Measurements from ENCODE around the gene IDH3B. TPM values are rescaled to one million over a fixed set of nuclear protein-coding genes. Genes with fewer than 3 reads are reported as not detected.

The IDH3B gene
- total RNA-seq, 1 experiment from 2014 or later, result 132 TPM

GRCh38 chr20:2694519-2694918 is 30.5 kb upstream of the IDH3B start:
- Histone ChIP-seq H3K9me2 (ENCODE audit: insufficient read depth) (no peaks in the 10 kb centered on the region), H3K27me3 (ENCODE audit: insufficient read depth, low read length) (no peaks in the 10 kb centered on the region), H3K9me3 (ENCODE audit: control insufficient read depth in 1 of 2, insufficient read depth in 1 of 2, low read depth in 1 of 2, low read length in 2 of 2) (no peaks in the 10 kb centered on the region), H3K27ac (ENCODE audit: low read depth, low read length) (no peak overlapping the region), H3K79me2 (ENCODE audit: insufficient read depth, low read length) (no peaks in the 10 kb centered on the region), H3K4me3 (replicated peaks in 1 of 2; ENCODE audit: low read depth in 1 of 2, low read length in 2 of 2) (no peak overlapping the region), H3K9ac (ENCODE audit: low read length) (no peak overlapping the region), H4K20me1 (ENCODE audit: insufficient read depth) (no peaks in the 10 kb centered on the region), H2AFZ (ENCODE audit: low read depth, low read length, poor library complexity, severe bottlenecking) (no peak overlapping the region), H3K4me2 (ENCODE audit: low read length) (peak overlapping the region; percentile 77), H3K4me1 (ENCODE audit: control insufficient read depth in 1 of 2, insufficient read depth in 2 of 2, low read length in 2 of 2) (peaks cover 6 to 9% of the 10 kb centered on the region in 2 experiments; a peak in 2 of 4 replicates), H3K36me3 (ENCODE audit: control insufficient read depth in 1 of 2, insufficient read depth in 2 of 2, low read length in 2 of 2) (no peaks in the 10 kb centered on the region)
- ChIA-PET CTCF (no interaction called here), RAD21 (ENCODE audit: low non-redundant PET in 1 of 2, low total read pairs in 2 of 2, uncharacterized antibody in 2 of 2, unreplicated experiment in 2 of 2) (no interaction called here), POLR2A (interaction anchor here (1.4 kb wide), 1 partner anchor 224 kb away, joined by 3 read pairs; the partner anchor contains the start of gene SNRPB)
- intact Hi-C loops (cut with micrococcal nuclease), result no loop called here
- DNase-seq (ENCODE audit: low read depth, low spot score) (no peak), ATAC-seq (no peak)
- TF ChIP-seq REST (IDR thresholded peaks at IDR 0.05; ENCODE audit: low read depth) (no peak), SRF (IDR thresholded peaks at IDR 0.05; ENCODE audit: low read depth) (no peak), EGR1 (IDR thresholded peaks at IDR 0.05; ENCODE audit: low read depth) (no peak), CBX3 (IDR thresholded peaks at IDR 0.05; ENCODE audit: low read depth) (no peak), POLR2AphosphoS5 (IDR thresholded peaks at IDR 0.05; ENCODE audit: low read depth, low read length) (no peak), FOSL1 (IDR thresholded peaks at IDR 0.05; ENCODE audit: low read depth) (no peak), RAD21 (IDR thresholded peaks at IDR 0.05; ENCODE audit: low read depth) (no peak), YY1 (IDR thresholded peaks at IDR 0.05; ENCODE audit: extremely low read depth, insufficient replicate concordance, low read depth, low read length) (no peak), CEBPB (IDR thresholded peaks at IDR 0.05; ENCODE audit: low read depth) (no peak), EZH2 (IDR thresholded peaks at IDR 0.05) (no peak), ATF3 (IDR thresholded peaks at IDR 0.05) (no peak), MAX (IDR thresholded peaks at IDR 0.05) (no peak), ZNF274 (IDR thresholded peaks at IDR 0.05; ENCODE audit: low read depth, low read length) (no peak), SIN3A (IDR thresholded peaks at IDR 0.05; ENCODE audit: low read depth) (no peak), ELF1 (IDR thresholded peaks at IDR 0.05; ENCODE audit: borderline replicate concordance, low read depth) (no peak), JUND (IDR thresholded peaks at IDR 0.05) (no peak), EZH2phosphoT487 (IDR thresholded peaks at IDR 0.05; ENCODE audit: borderline replicate concordance) (no peak)
- TF ChIP-seq, protein P1, sequence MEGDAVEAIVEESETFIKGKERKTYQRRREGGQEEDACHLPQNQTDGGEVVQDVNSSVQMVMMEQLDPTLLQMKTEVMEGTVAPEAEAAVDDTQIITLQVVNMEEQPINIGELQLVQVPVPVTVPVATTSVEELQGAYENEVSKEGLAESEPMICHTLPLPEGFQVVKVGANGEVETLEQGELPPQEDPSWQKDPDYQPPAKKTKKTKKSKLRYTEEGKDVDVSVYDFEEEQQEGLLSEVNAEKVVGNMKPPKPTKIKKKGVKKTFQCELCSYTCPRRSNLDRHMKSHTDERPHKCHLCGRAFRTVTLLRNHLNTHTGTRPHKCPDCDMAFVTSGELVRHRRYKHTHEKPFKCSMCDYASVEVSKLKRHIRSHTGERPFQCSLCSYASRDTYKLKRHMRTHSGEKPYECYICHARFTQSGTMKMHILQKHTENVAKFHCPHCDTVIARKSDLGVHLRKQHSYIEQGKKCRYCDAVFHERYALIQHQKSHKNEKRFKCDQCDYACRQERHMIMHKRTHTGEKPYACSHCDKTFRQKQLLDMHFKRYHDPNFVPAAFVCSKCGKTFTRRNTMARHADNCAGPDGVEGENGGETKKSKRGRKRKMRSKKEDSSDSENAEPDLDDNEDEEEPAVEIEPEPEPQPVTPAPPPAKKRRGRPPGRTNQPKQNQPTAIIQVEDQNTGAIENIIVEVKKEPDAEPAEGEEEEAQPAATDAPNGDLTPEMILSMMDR (IDR thresholded peaks at IDR 0.05 in 2 of 3, conservative IDR thresholded peaks at IDR 0.05 in 1 of 3; ENCODE audit: borderline replicate concordance in 1 of 3, insufficient read depth in 1 of 3, low read depth in 2 of 3, low read length in 2 of 3), result no peak
- no TSS peak for BruUV-seq (replicated peaks)
